ENCODE data around the gene ADCYAP1.
"Not testable (repeated sequence)": the region's sequence is repeated elsewhere in the genome, so short reads cannot be mapped to it uniquely, and the experiment has no call there.

ADCYAP1 gene

GRCh38 chr18:904218-905090 is at the start of gene ADCYAP1:
TSS of gene ADCYAP1 (plus strand) at chr18:904871. CDS start at chr18:905387, 516 bp downstream.
- DNase-seq: no peak

- DNase-seq: no peak
Observed at GRCh38 chr18:857986-858385, 46.7 kb upstream of the ADCYAP1 start.

DNA sequence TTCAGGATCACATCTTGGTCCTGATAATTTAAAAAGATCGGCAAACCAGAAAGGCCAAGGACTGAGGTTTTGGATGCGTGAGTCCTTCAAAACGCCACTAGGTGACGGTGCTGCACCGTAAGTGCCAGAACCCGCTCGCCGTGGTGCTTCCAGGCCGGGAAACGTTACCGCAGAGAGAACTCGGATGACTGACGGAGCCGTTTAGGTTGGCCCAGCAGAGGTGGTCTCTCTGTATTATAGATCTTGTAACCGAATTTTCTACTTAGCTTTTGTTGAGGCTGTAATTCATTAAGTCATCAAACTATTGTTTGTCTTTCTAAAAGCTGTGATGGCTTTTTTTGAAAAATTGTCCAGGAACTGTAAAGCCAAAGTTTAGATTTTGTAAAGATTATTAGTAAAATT is 39.8 kb upstream of the ADCYAP1 start:
- peak; percentile 19 for DNase-seq

DNA sequence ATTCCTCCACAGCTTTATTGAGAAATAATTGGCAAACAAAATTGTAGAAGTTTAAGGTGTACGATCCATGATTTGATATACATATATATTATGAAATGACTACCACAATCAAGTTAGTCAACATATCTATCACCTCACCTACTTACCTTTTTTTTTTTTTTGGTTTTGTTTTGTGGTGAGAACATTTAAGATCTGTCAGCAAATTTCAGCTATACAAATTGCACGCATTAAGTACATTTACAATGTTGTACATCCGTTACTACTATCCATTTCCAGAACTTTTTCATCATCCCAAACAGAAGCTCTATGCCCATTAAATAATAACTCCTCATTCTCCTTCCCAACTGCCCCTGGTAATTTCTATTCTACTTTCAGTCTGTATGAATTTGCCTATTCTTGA is 37.4 kb upstream of the ADCYAP1 start:
- DNase-seq: no peak

- DNase-seq: not testable (repeated sequence)
Observed at GRCh38 chr18:873426-873825, 31.2 kb upstream of the ADCYAP1 start.

DNA sequence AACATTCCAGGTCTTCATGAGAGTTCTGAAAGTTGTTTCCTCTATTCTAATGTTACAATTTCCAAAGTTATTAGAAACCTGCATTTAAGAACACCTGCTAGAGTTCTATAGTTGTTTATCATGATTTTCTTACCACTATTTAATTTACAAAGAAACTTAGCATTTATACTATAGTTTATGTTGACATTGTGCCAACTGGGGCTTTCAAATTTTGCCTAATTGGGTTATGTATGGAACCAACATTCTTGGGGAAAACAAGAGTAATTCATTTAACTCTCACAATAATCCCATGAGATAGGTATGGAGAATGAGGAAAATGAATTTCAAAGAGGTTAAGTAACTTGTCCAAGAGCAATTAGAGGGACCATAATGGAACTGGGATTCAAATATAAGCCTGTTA is 28.8 kb upstream of the ADCYAP1 start:
- no peak for DNase-seq

GRCh38 chr18:877238-877637 is 27.4 kb upstream of the ADCYAP1 start:
- DNase-seq: no peak

GRCh38 chr18:886076-886475 is 18.6 kb upstream of the ADCYAP1 start:
- DNase-seq: no peak

- DNase-seq: no peak
Observed at GRCh38 chr18:887716-888115, 17.0 kb upstream of the ADCYAP1 start.

DNA sequence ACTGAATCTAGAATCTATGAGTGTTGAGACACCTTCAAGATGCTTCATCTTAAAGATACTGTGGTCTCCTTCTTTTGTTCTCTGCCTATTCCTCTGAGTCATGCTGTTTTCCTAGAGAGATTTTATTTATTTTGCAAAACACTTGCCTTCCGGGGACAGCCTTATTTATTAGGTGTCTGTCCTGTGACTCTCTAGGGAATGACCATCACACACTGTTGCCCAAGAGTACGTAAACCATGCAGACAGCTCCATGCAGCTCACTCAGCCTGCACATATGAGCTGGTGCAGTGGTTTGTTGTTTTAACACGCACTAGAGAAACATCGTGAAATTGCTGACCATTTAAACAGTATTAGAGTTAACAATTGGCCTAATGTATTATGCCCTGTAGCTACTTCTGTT is 12.4 kb upstream of the ADCYAP1 start:
- no peak for DNase-seq

DNA sequence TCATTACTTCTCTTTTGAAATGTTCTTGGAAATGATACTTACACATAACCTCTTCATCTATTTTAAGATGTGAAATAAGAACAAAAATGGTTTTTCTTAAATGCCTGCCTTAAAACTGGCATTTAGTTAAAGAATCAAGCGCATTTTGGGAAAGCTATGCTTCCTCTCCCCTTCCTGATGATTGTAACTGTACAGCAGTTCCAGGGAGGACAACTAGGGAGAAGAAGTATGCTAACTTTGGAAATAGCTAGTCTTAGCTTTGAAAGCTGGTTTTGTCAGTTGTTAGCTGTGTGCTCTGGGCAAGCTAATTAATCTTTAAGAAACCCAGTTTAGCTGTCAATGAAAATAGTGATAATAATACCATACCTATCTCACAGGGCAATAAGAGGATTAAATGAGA is 8.4 kb upstream of the ADCYAP1 start:
- no peak for DNase-seq

DNA sequence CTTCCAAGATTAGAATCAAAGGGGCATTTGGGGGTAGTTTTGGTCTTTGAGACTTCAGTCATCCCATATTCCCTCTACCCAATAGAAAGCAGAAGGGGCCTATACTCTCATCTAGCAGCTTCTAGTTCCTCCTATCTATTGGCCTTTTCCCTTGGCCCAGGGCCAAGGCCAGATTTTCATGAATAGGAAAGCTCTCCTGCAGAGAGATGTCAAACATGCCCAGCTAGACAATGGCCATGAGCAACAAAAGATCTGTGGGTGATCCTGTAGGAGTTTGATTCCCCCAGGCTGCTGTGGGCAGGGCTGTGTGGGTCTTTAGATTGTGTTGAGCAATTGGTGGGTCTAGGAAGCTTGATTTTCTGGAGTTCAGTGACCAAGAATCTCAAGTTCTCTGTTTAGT is 2.9 kb upstream of the ADCYAP1 start:
- DNase-seq: no peak

GRCh38 chr18:902229-902628 is 2.4 kb upstream of the ADCYAP1 start:
- DNase-seq: no peak

- DNase-seq: no peak
Observed at GRCh38 chr18:903701-904100, 970 bp upstream of the ADCYAP1 start.

- no peak for DNase-seq
Observed at GRCh38 chr18:905307-905947, 756 bp downstream of the ADCYAP1 start.

- no peak for DNase-seq
Observed at GRCh38 chr18:905948-906415, 1.3 kb downstream of the ADCYAP1 start.

DNA sequence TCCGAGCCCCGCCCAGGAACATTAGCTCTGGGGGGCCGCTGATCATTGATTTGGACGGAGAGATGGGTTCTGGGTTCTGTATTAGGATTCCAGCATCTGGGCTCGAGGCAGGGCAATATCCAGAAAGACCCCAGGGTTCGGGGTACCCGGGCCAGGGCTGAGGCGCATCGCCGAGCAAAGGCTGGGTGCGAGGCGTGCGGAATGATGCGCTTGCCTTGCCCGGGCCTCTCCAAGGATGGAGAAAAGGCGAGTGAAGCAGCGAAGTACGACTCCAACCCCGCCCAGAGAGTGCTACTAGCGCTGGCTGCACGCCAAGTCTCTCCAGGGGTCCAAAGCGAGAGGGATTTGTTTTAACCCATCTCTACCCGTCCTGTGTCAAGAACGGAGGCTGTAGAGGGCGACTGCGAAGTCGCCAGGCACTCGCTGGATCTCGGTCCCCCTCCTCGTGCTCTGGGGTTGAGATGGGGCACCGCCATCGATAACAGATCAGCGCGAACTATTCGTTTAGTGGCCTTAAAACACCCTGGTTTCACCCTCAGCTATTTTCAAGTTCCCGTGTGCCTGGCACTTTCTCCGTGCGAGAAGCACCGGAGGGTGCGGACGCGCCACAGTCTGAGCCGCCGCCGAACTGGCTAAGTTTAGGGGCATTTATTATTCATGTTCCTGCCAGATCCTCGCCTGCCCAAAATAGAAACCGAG is 1.9 kb downstream of the ADCYAP1 start:
- DNase-seq: no peak

- no peak for DNase-seq
Observed at GRCh38 chr18:907115-907884, 2.6 kb downstream of the ADCYAP1 start.

DNA sequence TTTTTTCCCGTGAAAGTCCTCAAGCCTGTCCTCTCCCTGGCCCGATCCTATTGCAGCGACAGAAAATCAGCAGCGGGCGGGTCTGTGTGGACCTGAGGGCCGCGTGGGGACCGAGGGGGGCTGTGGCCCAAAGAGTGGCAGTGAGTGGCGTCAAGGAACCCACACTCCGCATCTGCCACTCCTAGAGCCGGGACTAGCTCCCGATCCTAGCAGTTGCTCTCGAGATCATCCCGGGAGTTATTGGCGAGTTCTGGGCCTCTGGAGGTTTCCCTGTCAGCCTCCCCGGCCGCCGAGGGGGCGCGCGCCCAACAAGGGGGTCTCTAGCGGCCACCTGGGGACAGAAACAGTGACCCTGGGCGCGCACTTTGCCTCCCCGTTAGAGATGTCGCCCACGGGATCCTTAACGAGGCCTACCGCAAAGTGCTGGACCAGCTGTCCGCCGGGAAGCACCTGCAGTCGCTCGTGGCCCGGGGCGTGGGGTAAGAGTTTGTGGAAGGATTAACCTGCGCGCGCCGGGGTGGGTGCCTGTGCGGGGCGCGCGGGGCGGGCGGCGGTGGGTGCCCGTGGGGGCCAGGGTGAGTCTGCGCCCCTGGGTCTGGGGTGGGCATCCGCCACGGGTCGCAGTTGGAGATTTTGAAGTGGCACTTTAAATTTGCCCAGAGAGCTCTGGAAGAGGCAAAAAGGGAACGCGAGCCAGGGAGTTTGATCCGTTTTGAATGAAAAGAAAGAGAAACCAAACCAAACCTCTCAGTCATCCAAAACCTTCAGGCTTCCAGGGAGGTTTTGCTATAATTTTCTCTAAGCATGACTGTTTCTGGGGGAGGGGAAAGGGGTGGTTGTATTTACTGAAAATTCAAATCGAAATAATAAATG is 3.5 kb downstream of the ADCYAP1 start:
- no peak for DNase-seq

- no peak for DNase-seq
Observed at GRCh38 chr18:908758-909724, 4.4 kb downstream of the ADCYAP1 start.

DNA sequence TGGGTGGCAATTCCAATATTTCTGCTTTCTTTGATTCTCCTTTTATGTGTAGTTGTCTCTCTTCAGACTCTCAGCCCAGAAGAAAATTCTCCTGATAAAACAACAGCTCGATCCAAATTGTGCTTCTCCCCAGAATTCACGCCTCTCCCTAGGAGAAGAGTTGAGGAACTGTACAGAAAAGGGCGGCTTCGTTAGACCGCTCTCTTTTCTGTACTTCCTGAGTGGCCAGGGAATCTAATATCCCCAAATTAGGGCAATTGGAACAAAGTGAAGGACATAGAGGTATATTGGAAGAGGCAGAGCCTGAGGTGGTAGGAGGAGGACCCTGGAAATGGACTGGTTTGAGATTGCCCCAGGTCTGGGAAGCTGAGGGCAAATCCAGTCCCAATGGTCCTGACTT is 5.6 kb downstream of the ADCYAP1 start:
- no peak for DNase-seq
